ENCODE results near the gene RMRP. TPM values are rescaled to one million over a fixed set of nuclear protein-coding genes. Genes with fewer than 3 reads are reported as not detected.

Gene RMRP
- total RNA-seq, 1 donor from 2014 or later: 133,388 TPM

- no peak for DNase-seq (ENCODE audit: low spot score in 2 of 2)
- no peak for FAIRE-seq
Observed at GRCh38 chr9:35687972-35688557, 30.2 kb upstream of the RMRP start.

GRCh38 chr9:35687306-35687705 is 29.5 kb upstream of the RMRP start:
- no peak for DNase-seq (ENCODE audit: low spot score in 2 of 2)
- no peak for FAIRE-seq

GRCh38 chr9:35686222-35687203 is 28.7 kb upstream of the RMRP start:
- DNase-seq (ENCODE audit: low spot score in 2 of 2): no peak
- no peak for FAIRE-seq

DNA sequence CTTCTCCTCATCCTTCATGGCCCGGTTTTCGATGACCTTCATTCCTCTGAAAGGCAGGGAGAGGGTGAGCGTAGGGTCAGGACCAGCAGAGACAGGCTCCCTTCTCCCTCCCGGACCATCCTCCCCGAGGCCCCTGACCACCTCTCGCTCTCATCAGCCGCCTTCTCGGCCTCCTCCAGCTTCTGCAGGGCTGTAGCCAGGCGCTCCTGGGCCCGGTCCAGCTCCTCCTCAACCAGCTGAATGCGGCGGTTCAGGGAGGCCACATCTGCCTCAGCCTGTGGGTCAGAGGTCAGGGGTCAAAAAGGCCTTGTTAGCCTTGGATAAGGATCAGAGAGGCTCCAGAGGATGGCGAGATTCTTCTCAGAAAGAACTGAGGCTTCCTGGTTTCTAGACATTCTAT is 27.7 kb upstream of the RMRP start:
- DNase-seq (ENCODE audit: low spot score in 2 of 2) (no peak), FAIRE-seq (no peak)

GRCh38 chr9:35684921-35685320 is 27.1 kb upstream of the RMRP start:
- no peak for FAIRE-seq
- no peak for DNase-seq (ENCODE audit: low spot score in 2 of 2)

GRCh38 chr9:35683323-35683722 is 25.5 kb upstream of the RMRP start:
- DNase-seq (ENCODE audit: low spot score in 2 of 2) (no peak), FAIRE-seq (no peak)

- DNase-seq (ENCODE audit: low spot score in 2 of 2): no peak
- FAIRE-seq: no peak
Observed at GRCh38 chr9:35682520-35683315, 24.9 kb upstream of the RMRP start.

DNA sequence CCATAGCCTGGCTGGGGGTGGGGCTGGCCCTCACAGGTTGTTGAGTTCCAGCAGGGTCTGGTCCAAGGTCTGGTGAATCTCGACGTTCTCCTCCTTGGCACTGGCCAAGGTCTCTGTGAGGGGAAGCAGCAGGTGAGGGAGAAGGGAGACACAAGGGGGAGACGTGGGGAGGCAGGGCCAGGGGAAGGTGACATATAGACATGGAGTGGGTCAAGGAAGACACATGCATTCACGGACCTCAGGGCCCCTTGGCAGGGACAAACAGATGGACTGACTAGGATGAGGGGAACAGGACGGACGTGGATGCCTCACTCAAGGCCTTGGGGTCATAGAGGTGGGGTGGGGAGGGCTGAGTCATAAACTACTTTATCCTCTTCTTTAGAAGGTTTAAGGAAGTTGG is 24.2 kb upstream of the RMRP start:
- DNase-seq (ENCODE audit: low spot score in 2 of 2) (no peak), FAIRE-seq (no peak)

- FAIRE-seq: no peak
Observed at GRCh38 chr9:35681341-35682002, 23.7 kb upstream of the RMRP start.

GRCh38 chr9:35680331-35681105 is 22.7 kb upstream of the RMRP start:
- DNase-seq (ENCODE audit: low spot score in 2 of 2) (no peak), FAIRE-seq (no peak)

More at GRCh38 chr9:35681341-35682002, 23.7 kb upstream of the RMRP start:
- no peak for DNase-seq (ENCODE audit: low spot score in 2 of 2)

DNA sequence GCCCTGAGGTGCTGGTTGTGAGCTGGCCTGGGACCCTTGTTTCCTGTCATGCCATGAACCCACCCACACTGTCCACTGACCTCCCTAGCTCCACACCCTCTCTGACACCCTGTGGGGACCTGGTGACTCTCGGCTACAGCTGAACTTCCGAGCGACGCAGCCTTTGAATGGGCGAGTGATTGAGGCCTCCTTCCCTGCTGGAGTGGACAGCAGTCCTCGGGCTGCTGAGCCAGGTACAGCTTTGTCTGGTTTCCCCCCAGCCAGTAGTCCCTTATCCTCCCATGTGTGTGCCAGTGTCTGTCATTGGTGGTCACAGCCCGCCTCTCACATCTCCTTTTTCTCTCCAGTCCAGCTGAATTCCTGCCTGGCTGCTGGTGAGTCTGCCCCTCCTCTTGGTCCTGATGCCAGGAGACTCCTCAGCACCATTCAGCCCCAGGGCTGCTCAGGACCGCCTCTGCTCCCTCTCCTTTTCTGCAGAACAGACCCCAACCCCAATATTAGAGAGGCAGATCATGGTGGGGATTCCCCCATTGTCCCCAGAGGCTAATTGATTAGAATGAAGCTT is 22.0 kb upstream of the RMRP start:
- DNase-seq (ENCODE audit: low spot score in 2 of 2): no peak

DNA sequence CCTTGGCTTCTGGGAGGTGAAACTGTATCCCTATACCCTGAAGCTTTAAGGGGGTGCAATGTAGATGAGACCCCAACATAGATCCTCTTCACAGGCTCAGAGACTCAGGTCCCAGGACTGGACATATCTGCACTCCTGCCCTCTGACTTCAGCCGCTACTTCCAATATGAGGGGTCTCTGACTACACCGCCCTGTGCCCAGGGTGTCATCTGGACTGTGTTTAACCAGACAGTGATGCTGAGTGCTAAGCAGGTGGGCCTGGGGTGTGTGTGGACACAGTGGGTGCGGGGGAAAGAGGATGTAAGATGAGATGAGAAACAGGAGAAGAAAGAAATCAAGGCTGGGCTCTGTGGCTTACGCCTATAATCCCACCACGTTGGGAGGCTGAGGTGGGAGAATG is 21.3 kb upstream of the RMRP start:
- DNase-seq (ENCODE audit: low spot score in 2 of 2) (no peak), FAIRE-seq (no peak)

More for the DNA sequence above, 22.0 kb upstream of the RMRP start:
- no peak for FAIRE-seq

DNA sequence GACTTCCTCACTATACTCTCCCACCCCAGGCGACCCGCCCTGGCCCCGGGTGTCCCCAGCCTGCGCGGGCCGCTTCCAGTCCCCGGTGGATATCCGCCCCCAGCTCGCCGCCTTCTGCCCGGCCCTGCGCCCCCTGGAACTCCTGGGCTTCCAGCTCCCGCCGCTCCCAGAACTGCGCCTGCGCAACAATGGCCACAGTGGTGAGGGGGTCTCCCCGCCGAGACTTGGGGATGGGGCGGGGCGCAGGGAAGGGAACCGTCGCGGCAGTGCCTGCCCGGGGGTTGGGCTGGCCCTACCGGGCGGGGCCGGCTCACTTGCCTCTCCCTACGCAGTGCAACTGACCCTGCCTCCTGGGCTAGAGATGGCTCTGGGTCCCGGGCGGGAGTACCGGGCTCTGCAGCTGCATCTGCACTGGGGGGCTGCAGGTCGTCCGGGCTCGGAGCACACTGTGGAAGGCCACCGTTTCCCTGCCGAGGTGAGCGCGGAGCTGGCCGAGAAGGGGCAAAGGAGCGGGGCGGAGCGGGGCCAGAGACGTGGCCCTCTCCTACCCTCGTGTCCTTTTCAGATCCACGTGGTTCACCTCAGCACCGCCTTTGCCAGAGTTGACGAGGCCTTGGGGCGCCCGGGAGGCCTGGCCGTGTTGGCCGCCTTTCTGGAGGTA is 18.0 kb upstream of the RMRP start:
- DNase-seq (ENCODE audit: low spot score in 2 of 2) (no peak), FAIRE-seq (no peak)

DNA sequence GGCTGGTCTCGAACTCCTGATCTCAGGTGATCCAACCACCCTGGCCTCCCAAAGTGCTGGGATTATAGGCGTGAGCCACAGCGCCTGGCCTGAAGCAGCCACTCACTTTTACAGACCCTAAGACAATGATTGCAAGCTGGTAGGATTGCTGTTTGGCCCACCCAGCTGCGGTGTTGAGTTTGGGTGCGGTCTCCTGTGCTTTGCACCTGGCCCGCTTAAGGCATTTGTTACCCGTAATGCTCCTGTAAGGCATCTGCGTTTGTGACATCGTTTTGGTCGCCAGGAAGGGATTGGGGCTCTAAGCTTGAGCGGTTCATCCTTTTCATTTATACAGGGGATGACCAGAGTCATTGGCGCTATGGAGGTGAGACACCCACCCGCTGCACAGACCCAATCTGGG is 17.4 kb upstream of the RMRP start:
- DNase-seq (ENCODE audit: low spot score in 2 of 2) (no peak), FAIRE-seq (no peak)

- no peak for FAIRE-seq
Observed at GRCh38 chr9:35674025-35674361, 16.2 kb upstream of the RMRP start.

GRCh38 chr9:35673132-35674024 is 15.6 kb upstream of the RMRP start, which contains the start of gene CA9:
TSS of gene CA9 (plus strand) at chr9:35673928. CDS start at chr9:35673960, 32 bp downstream.
- no peak for FAIRE-seq
- no peak for DNase-seq (ENCODE audit: low spot score in 2 of 2)

More at GRCh38 chr9:35674025-35674361, 16.2 kb upstream of the RMRP start:
- DNase-seq (ENCODE audit: low spot score in 2 of 2): no peak

GRCh38 chr9:35669331-35670145 is 11.7 kb upstream of the RMRP start:
- no peak for FAIRE-seq
- DNase-seq (ENCODE audit: low spot score in 2 of 2): no peak
